H1 (cell line): ENCODE results near the gene ASPDH. TPM values are rescaled to one million over a fixed set of nuclear protein-coding genes. Genes with fewer than 3 reads are reported as not detected.

Experiments
- CTCF ChIA-PET: fragments of 300-600 bp; sonication (Branson Sonifier 250); formaldehyde crosslinking; loops from one replicate; lab custom pipeline; 2021; ENCODE audit not compliant: partially characterized antibody; lab: Charles Lee
- POLR2A ChIA-PET: fragments of 300-600 bp; sonication (Branson Sonifier 250); formaldehyde crosslinking; loops from one replicate; lab custom pipeline; 2021; ENCODE audit warnings: inconsistent platforms; ENCODE audit not compliant: partially characterized antibody; lab: Charles Lee
- DNase-seq, 2 experiments: peaks; one replicate each; pipeline versions ENCODE4 v3.0.0 to v3.0.0-alpha.2; 2010 to 2022; ENCODE audit warnings: low spot score in 2 of 2, low read depth in 1 of 2, mixed read lengths in 1 of 2
- FAIRE-seq: peaks from 2 replicates; lab custom pipeline; 2011; peaks lifted over from hg19 to GRCh38; lab: Jason Lieb, UNC
- H2AFZ ChIP-seq: 2 replicates; pipeline ENCODE4 v1.8.1; 2012; ENCODE audit warnings: low read length, inconsistent platforms
- H2AK5ac ChIP-seq: 2 replicates; pipeline ENCODE4 v1.6.1; 2013; ENCODE audit warnings: low read depth, low read length
- H2BK120ac ChIP-seq: replicated peaks from 2 replicates; pipeline ENCODE3; 2013; ENCODE audit warnings: low read depth, low read length, inconsistent platforms
- H2BK12ac ChIP-seq: 2 replicates; pipeline ENCODE4 v1.6.1; 2013; ENCODE audit warnings: low read depth, low read length
- H2BK15ac ChIP-seq: 2 replicates; pipeline ENCODE4 v1.6.1; 2013; ENCODE audit warnings: low read length
- H2BK20ac ChIP-seq: 2 replicates; pipeline ENCODE4 v1.6.1; 2013; ENCODE audit warnings: low read length
- H2BK5ac ChIP-seq: 2 replicates; pipeline ENCODE4 v1.6.1; 2013; ENCODE audit warnings: low read depth, low read length
- H3K14ac ChIP-seq: 2 replicates; pipeline ENCODE4 v1.6.1; 2013; ENCODE audit warnings: inconsistent platforms; ENCODE audit not compliant: insufficient read length
- H3K18ac ChIP-seq: 2 replicates; pipeline ENCODE4 v1.6.1; 2013; ENCODE audit warnings: low read length; ENCODE audit errors: extremely low read depth
- H3K23ac ChIP-seq: 2 replicates; pipeline ENCODE4 v1.6.1; 2013; ENCODE audit warnings: inconsistent platforms; ENCODE audit not compliant: insufficient read length
- H3K23me2 ChIP-seq: 2 replicates; pipeline ENCODE4 v1.6.1; 2013; ENCODE audit warnings: low read depth, low read length
- H3K27ac ChIP-seq: 2 replicates; pipeline ENCODE4 v1.6.1; 2011; ENCODE audit warnings: low read depth, low read length, inconsistent platforms
- H3K27me3 ChIP-seq, 4 experiments: replicated peaks in 1 of 4; 1 replicate in 1 of 4; 2 replicates in 3 of 4; pipeline versions ENCODE4 v1.6.1 to v1.8.1; 2011 to 2013; ENCODE audit warnings: low read length in 3 of 4, mild to moderate bottlenecking in 3 of 4, inconsistent platforms in 2 of 4, mixed read lengths in 2 of 4, moderate library complexity in 1 of 4; ENCODE audit not compliant: control insufficient read depth in 3 of 4, insufficient read depth in 3 of 4; ENCODE audit errors: extremely low read depth in 1 of 4
- H3K36me3 ChIP-seq, 4 experiments: 2 replicates each; pipeline versions ENCODE4 v1.6.1 to v1.8.1; 2011 to 2013; ENCODE audit warnings: mild to moderate bottlenecking in 4 of 4, low read length in 3 of 4, moderate library complexity in 2 of 4, control low read depth in 1 of 4, inconsistent platforms in 1 of 4; ENCODE audit not compliant: insufficient read depth in 4 of 4, control insufficient read depth in 2 of 4
- H3K4ac ChIP-seq: replicated peaks from 2 replicates; pipeline ENCODE3; 2013; ENCODE audit warnings: low read length, low read depth, mixed read lengths, inconsistent platforms; ENCODE audit not compliant: insufficient read length
- H3K4me1 ChIP-seq, 4 experiments: replicated peaks in 1 of 4; 1 replicate in 1 of 4; 2 replicates in 3 of 4; pipeline versions ENCODE4 v1.6.1 to v1.8.1; 2011 to 2013; ENCODE audit warnings: low read length in 3 of 4, inconsistent platforms in 2 of 4, mixed read lengths in 1 of 4; ENCODE audit not compliant: insufficient read depth in 4 of 4, control insufficient read depth in 3 of 4
- H3K4me2 ChIP-seq, 2 experiments: 2 replicates each; pipeline versions ENCODE4 v1.6.1 to v1.8.1; 2011 to 2013; ENCODE audit warnings: low read depth in 2 of 2, low read length in 2 of 2, control low read depth in 1 of 2, inconsistent platforms in 1 of 2, mild to moderate bottlenecking in 1 of 2; ENCODE audit not compliant: insufficient read depth in 1 of 2
- H3K4me3 ChIP-seq, 4 experiments: fragments of 200-600, 300-600 bp in 1 of 4; sonication (generic), shearing (Covaris generic), sonication (Bioruptor Twin) in 1 of 4; 2 replicates each; pipeline versions ENCODE4 v1.5.1 to v1.8.1; 2011 to 2016; ENCODE audit warnings: low read length in 4 of 4, low read depth in 3 of 4, control low read depth in 2 of 4, inconsistent platforms in 2 of 4, mild to moderate bottlenecking in 2 of 4, mixed read lengths in 1 of 4, moderate library complexity in 1 of 4; ENCODE audit not compliant: insufficient read depth in 2 of 4; ENCODE audit errors: extremely low read depth in 1 of 4
- H3K56ac ChIP-seq: replicated peaks from 2 replicates; pipeline ENCODE3; 2013; ENCODE audit warnings: low read depth, mild to moderate bottlenecking, mixed read lengths, low read length, inconsistent platforms; ENCODE audit not compliant: insufficient read length
- H3K79me1 ChIP-seq: 2 replicates; pipeline ENCODE4 v1.6.1; 2013; ENCODE audit warnings: low read depth, low read length, control low read depth
- H3K79me2 ChIP-seq, 2 experiments: 2 replicates each; pipeline versions ENCODE4 v1.6.1 to v1.8.1; 2012 to 2013; ENCODE audit warnings: low read length in 2 of 2, mild to moderate bottlenecking in 2 of 2, inconsistent platforms in 1 of 2; ENCODE audit not compliant: insufficient read depth in 2 of 2, control insufficient read depth in 1 of 2
- H3K9ac ChIP-seq, 4 experiments: replicated peaks in 1 of 4; 1 replicate in 1 of 4; 2 replicates in 3 of 4; pipeline versions ENCODE4 v1.6.1 to v1.8.1; 2011 to 2013; ENCODE audit warnings: low read depth in 3 of 4, low read length in 3 of 4, control low read depth in 2 of 4, mild to moderate bottlenecking in 2 of 4, moderate library complexity in 2 of 4, inconsistent platforms in 1 of 4; ENCODE audit errors: extremely low read depth in 1 of 4
- H3K9me3 ChIP-seq, 2 experiments: 2 replicates each; pipeline versions ENCODE4 v1.6.1 to v1.8.1; 2012 to 2013; ENCODE audit warnings: mild to moderate bottlenecking in 2 of 2, moderate library complexity in 2 of 2, control low read depth in 1 of 2, inconsistent platforms in 1 of 2, low read depth in 1 of 2, low read length in 1 of 2, mixed read lengths in 1 of 2; ENCODE audit not compliant: insufficient read depth in 2 of 2
- H4K20me1 ChIP-seq, 2 experiments: replicated peaks in 1 of 2; 2 replicates each; pipeline versions ENCODE3 to v1.8.1; 2011 to 2013; ENCODE audit warnings: inconsistent platforms in 2 of 2, low read length in 2 of 2, mild to moderate bottlenecking in 1 of 2; ENCODE audit not compliant: insufficient read depth in 2 of 2, control insufficient read depth in 1 of 2
- H4K5ac ChIP-seq: 2 replicates; pipeline ENCODE4 v1.6.1; 2013; ENCODE audit warnings: low read length, low read depth, mixed read lengths, inconsistent platforms; ENCODE audit not compliant: insufficient read length
- H4K8ac ChIP-seq: 2 replicates; pipeline ENCODE4 v1.8.0; 2013; ENCODE audit warnings: mild to moderate bottlenecking, moderate library complexity, low read length, inconsistent platforms; ENCODE audit not compliant: insufficient read depth; ENCODE audit errors: extremely low read depth
- H4K91ac ChIP-seq: replicated peaks from 2 replicates; pipeline ENCODE3; 2013; ENCODE audit warnings: low read length, mixed read lengths, inconsistent platforms; ENCODE audit not compliant: insufficient read length
- EGR1 ChIP-seq: IDR thresholded peaks from 2 replicates; pipeline ENCODE4 v1.6.1; 2011; ENCODE audit warnings: low read depth, low read length, borderline replicate concordance
- FOSL1 ChIP-seq: IDR thresholded peaks from 2 replicates; pipeline ENCODE4 v1.6.1; 2011; ENCODE audit warnings: mild to moderate bottlenecking, low read depth, low read length, moderate library complexity; ENCODE audit not compliant: insufficient read depth
- SIN3A ChIP-seq, 2 experiments: IDR thresholded peaks in 1 of 2; conservative IDR thresholded peaks in 1 of 2; 2 replicates each; pipeline ENCODE4 v1.6.1; 2011 to 2012; ENCODE audit warnings: low read length in 2 of 2, improper control_type of control experiment in 1 of 2, low read depth in 1 of 2, mild to moderate bottlenecking in 1 of 2
- WGBS, 2 experiments: shearing (Covaris generic) in 1 of 2; methylation state at CpG; one replicate each; pipeline versions ENCODE4 v1.1.6 to v1.1.7; 2013 to 2015; ENCODE audit warnings: low lambda C conversion rate in 2 of 2, mixed read lengths in 2 of 2, inconsistent platforms in 1 of 2, low coverage in 1 of 2, missing lambda C conversion rate in 1 of 2; ENCODE audit not compliant: insufficient replicate concordance in 2 of 2, insufficient coverage in 1 of 2, insufficient read length in 1 of 2; ENCODE audit errors: extremely low coverage in 1 of 2, missing lambda C conversion rate in 1 of 2; 5-methylcytosine and 5-hydroxymethylcytosine counted together
- polyA plus RNA-seq, 7 experiments: library from polyadenylated mRNA; depleted of rRNA in 3 of 7; stranded (reverse) in 5 of 7; unstranded in 2 of 7; fragments of >200 nt in 5 of 7; fragments of 200-250 nt in 2 of 7; gene quantifications; 1 replicate in 5 of 7; 2 replicates in 1 of 7; 4 replicates in 1 of 7; pipeline versions ENCODE4 v1.2.1 to v1.2.3, GENCODE V29; 2011 to 2013; ENCODE audit warnings: missing spikeins in 2 of 7, mixed read lengths in 2 of 7
- total RNA-seq: library from RNA; stranded (reverse); fragmentation: NEBNext Ultra II Directional; extraction: Animal tissue kit (Norgen Biotek cat#: 25700); gene quantifications from 2 replicates; pipeline ENCODE4 v1.2.1, GENCODE V29; 2021

ASPDH gene
- total and polyA plus RNA-seq, 2 of the 8 experiments (the other 6 are each of a cell fraction or from before 2014, with no cell fraction given): not detected

GRCh38 chr19:50517704-50518075 is 4.0 kb upstream of the ASPDH start:
- Histone ChIP-seq H3K79me1 (no peaks in the 10 kb centered on the region), H2BK5ac (no peak overlapping the region), H2BK12ac (no peak overlapping the region), H3K23ac (no peak overlapping the region), H4K8ac (peak overlapping the region; percentile 79; the same call in 1 of the 2 replicates), H3K18ac (no peak overlapping the region), H3K9me3 (no peaks in the 10 kb centered on the region; a peak in 1 of 4 replicates), H2BK20ac (no peak overlapping the region)
- 96% methylated on average over 19 of the region's 37 CpGs; no CpG with 5 or more reads in 1 of the 2 experiments for WGBS, 2 experiments
- no peak for FAIRE-seq
- TF ChIP-seq FOSL1 (no peak), SIN3A (conservative IDR thresholded peaks at IDR 0.05 in 1 of 2, IDR thresholded peaks at IDR 0.05 in 1 of 2; ENCODE audit: low read depth in 1 of 2, low read length in 2 of 2) (no peak), EGR1 (0 out of 2 replicates have a peak, but pooled peaks have one; percentile 15)
- TF ChIP-seq, all 59 proteins: peak for 1
- no peak overlapping the region for H3K4me3 ChIP-seq
- H4K5ac ChIP-seq: no peak overlapping the region
- peaks cover 0 to 3% (median 1%) of the 10 kb centered on the region in 4 experiments; a peak in 2 of 7 replicates for H3K4me1 ChIP-seq
- H3K14ac ChIP-seq: no peak overlapping the region
- no peak overlapping the region for H2BK15ac ChIP-seq
- H3K4ac ChIP-seq: no peak overlapping the region
- H3K27me3 ChIP-seq: peaks cover 0 to 10% (median 4%) of the 10 kb centered on the region in 4 experiments; a peak in 6 of 7 replicates
- POLR2A ChIA-PET: no interaction called here
- H4K20me1 ChIP-seq: peaks cover 0 to 9% of the 10 kb centered on the region in 2 experiments
- H3K9ac ChIP-seq: no peak overlapping the region
- no peak for DNase-seq
- H3K79me2 ChIP-seq: no peaks in the 10 kb centered on the region
- peaks cover 0 to 19% (median 0%) of the 10 kb centered on the region in 4 experiments; a peak in 2 of 8 replicates for H3K36me3 ChIP-seq
- H2AK5ac ChIP-seq: no peak overlapping the region
- no peak overlapping the region for H3K56ac ChIP-seq
- no peak overlapping the region for H4K91ac ChIP-seq
- H3K27ac ChIP-seq: no peak overlapping the region
- CTCF ChIA-PET: interaction anchor here (1.2 to 19.3 kb wide), 8 partner anchors 11 to 262 kb away, joined by 3 to 206 read pairs (median 7); no protein-coding TSS in a partner anchor
- no peak overlapping the region for H2AFZ ChIP-seq
- H3K23me2 ChIP-seq: no peaks in the 10 kb centered on the region
- H2BK120ac ChIP-seq: no peak overlapping the region
- no peak overlapping the region for H3K4me2 ChIP-seq
